Activated CD4-positive, alpha-beta T cell treated with anti-CD3 and anti-CD28 coated beads, Interleukin-2, amount 10 ng/mL, durations not matched to agents 24 days and 14 days (primary cell): ENCODE results near the gene SULT1C3. TPM values are rescaled to one million over a fixed set of nuclear protein-coding genes. Genes with fewer than 3 reads are reported as not detected.

ENCODE experiments used
- DNase-seq: peaks from one replicate; pipeline ENCODE4 v3.0.0; 2022
- H3K27ac Mint-ChIP-seq: one replicate; pipeline ENCODE4 v1.8.0; 2022; ENCODE audit warnings: mild to moderate bottlenecking, mixed read lengths
- H3K27me3 Mint-ChIP-seq: one replicate; pipeline ENCODE4 v1.8.0; 2022; ENCODE audit warnings: mixed read lengths
- H3K36me3 Mint-ChIP-seq: one replicate; pipeline ENCODE4 v1.8.0; 2022; ENCODE audit warnings: low read depth, mild to moderate bottlenecking, mixed read lengths
- H3K4me1 Mint-ChIP-seq: one replicate; pipeline ENCODE4 v1.8.0; 2021; ENCODE audit warnings: mixed read lengths
- H3K4me3 Mint-ChIP-seq: one replicate; pipeline ENCODE4 v1.8.0; 2022; ENCODE audit warnings: mild to moderate bottlenecking, moderate library complexity, mixed read lengths
- H3K9me3 Mint-ChIP-seq: one replicate; pipeline ENCODE4 v1.8.0; 2021; ENCODE audit warnings: mixed read lengths
- intact Hi-C: fragments of 100-400 bp; cut with micrococcal nuclease; formaldehyde crosslinking; loops from one replicate; pipeline ENCODE4 v1.15.1; 2023
- total RNA-seq: library from RNA; stranded (reverse); gene quantifications from 2 replicates; pipeline ENCODE4 v1.2.3, GENCODE V29; 2022

The SULT1C3 gene
- total RNA-seq, 1 donor from 2014 or later, result not detected

- Mint-ChIP-seq H3K9me3 (no peaks in the 10 kb centered on the region), H3K4me1 (no peaks in the 10 kb centered on the region), H3K27me3 (peaks cover 2% of the 10 kb centered on the region), H3K36me3 (no peaks in the 10 kb centered on the region), H3K27ac (no peak overlapping the region), H3K4me3 (no peak overlapping the region)
- DNase-seq, result no peak
- intact Hi-C loops, result no loop called here
Measured at GRCh38 chr2:108297436-108298141, 57.8 kb downstream of the SULT1C3 start.

- no peaks in the 10 kb centered on the region for H3K36me3 Mint-ChIP-seq
- H3K9me3 Mint-ChIP-seq, result no peaks in the 10 kb centered on the region
- intact Hi-C loops, result no loop called here
- H3K27ac Mint-ChIP-seq, result no peak overlapping the region
- peaks cover 4% of the 10 kb centered on the region for H3K4me1 Mint-ChIP-seq
- H3K4me3 Mint-ChIP-seq, result no peak overlapping the region
- DNase-seq, result no peak
- peaks cover 4% of the 10 kb centered on the region for H3K27me3 Mint-ChIP-seq
Measured at GRCh38 chr2:108301558-108301957, 61.8 kb downstream of the SULT1C3 start.

- intact Hi-C loops, result no loop called here
- no peak overlapping the region for H3K27ac Mint-ChIP-seq
- no peaks in the 10 kb centered on the region for H3K36me3 Mint-ChIP-seq
- no peak overlapping the region for H3K4me3 Mint-ChIP-seq
- no peak for DNase-seq
- peaks cover 4% of the 10 kb centered on the region for H3K4me1 Mint-ChIP-seq
- no peaks in the 10 kb centered on the region for H3K9me3 Mint-ChIP-seq
- H3K27me3 Mint-ChIP-seq, result peaks cover 3% of the 10 kb centered on the region
Measured at GRCh38 chr2:108304975-108305374, 65.2 kb downstream of the SULT1C3 start.

- Mint-ChIP-seq H3K9me3 (no peaks in the 10 kb centered on the region), H3K27me3 (peaks cover 3% of the 10 kb centered on the region), H3K4me1 (peaks cover 4% of the 10 kb centered on the region), H3K4me3 (no peak overlapping the region), H3K36me3 (no peaks in the 10 kb centered on the region), H3K27ac (no peak overlapping the region)
- DNase-seq, result no peak
- intact Hi-C loops, result no loop called here
Measured at GRCh38 chr2:108305901-108306300, 66.1 kb downstream of the SULT1C3 start.

- intact Hi-C loops, result no loop called here
- Mint-ChIP-seq H3K27ac (no peak overlapping the region), H3K27me3 (peaks cover 1% of the 10 kb centered on the region), H3K36me3 (no peaks in the 10 kb centered on the region), H3K9me3 (no peaks in the 10 kb centered on the region), H3K4me3 (no peak overlapping the region), H3K4me1 (peaks cover 4% of the 10 kb centered on the region)
- DNase-seq, result no peak
Measured at GRCh38 chr2:108309903-108310302, 70.1 kb downstream of the SULT1C3 start.

Other genes starting within 250 kb of the SULT1C3 start
- not detected in 2 replicates for gene SULT1C2, start 48.9 kb downstream of the SULT1C3 start, total RNA-seq
- gene SULT1C4, start 138.0 kb downstream of the SULT1C3 start, total RNA-seq, result not detected in 2 replicates
- 38.1 and 43.4 TPM in 2 replicates for gene GCC2, start 209.2 kb downstream of the SULT1C3 start, total RNA-seq